GM19099 (cell line): ENCODE measurements around the gene RTP4.

Experiments
- POLR2A ChIP-seq: IDR thresholded peaks from 3 replicates; pipeline ENCODE4 v1.6.1; 2011; ENCODE audit warnings: low read depth; ENCODE audit not compliant: insufficient read length; ENCODE audit errors: extremely low read depth

RTP4 gene

DNA sequence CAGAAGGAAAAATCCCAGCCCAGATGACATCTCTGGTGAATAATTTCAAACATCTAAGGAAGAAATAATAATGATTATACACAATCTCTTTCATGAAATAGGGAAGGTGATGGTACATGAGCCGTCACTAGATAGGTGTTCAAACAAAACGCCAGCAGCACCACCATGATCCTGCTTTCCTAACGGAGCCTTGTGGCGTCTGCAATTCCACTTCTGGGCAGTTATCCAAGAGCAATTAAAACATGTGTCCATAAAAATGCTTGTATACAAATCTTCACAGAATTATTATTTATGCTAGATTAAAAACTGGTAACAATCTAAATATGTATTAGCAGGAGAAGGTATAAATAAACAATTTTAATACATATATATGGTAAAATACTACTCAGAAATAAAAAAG, 33.7 kb downstream of the RTP4 start:
- TF ChIP-seq POLR2A: no peak

GRCh38 chr3:187403768-187404288, 35.6 kb downstream of the RTP4 start:
- TF ChIP-seq POLR2A: no peak

- TF ChIP-seq POLR2A: no peak
Measured at GRCh38 chr3:187406927-187407326, 38.7 kb downstream of the RTP4 start.
